HepG2 (cell line): ENCODE data around the gene PPM1G. TPM values are rescaled to one million over a fixed set of nuclear protein-coding genes. Genes with fewer than 3 reads are reported as not detected.

Experiments used
- ATRX ChIP-seq: sonication (generic); formaldehyde crosslinking; IDR thresholded peaks from 2 replicates; pipeline ENCODE4 v1.4.0; 2020; ENCODE audit warnings: missing genetic modification reagents, borderline replicate concordance
- CHD2 ChIP-seq: IDR thresholded peaks from 2 replicates; pipeline ENCODE4 v1.6.1; 2011; ENCODE audit warnings: low read depth, low read length, improper control_type of control experiment
- DBP ChIP-seq: sonication (generic); formaldehyde crosslinking; IDR thresholded peaks from 2 replicates; pipeline ENCODE4 v1.4.0; 2020; ENCODE audit warnings: missing genetic modification reagents; ENCODE audit errors: not compliant biosample characterization
- DNMT3B ChIP-seq: conservative IDR thresholded peaks from 2 replicates; pipeline ENCODE4 v1.6.1; 2016; ENCODE audit warnings: missing biosample characterization, control low read depth
- ETV5 ChIP-seq: IDR thresholded peaks from 2 replicates; pipeline ENCODE4 v1.6.1; 2018; ENCODE audit warnings: missing biosample characterization, missing genetic modification reagents, inconsistent platforms, borderline replicate concordance
- GATA4 ChIP-seq: sonication (generic); IDR thresholded peaks from 2 replicates; pipeline ENCODE4 v1.6.1; 2016; ENCODE audit warnings: antibody characterized with exemption, low read depth, borderline replicate concordance
- HMGXB4 ChIP-seq, 2 experiments: sonication (generic) in 1 of 2; formaldehyde crosslinking in 1 of 2; IDR thresholded peaks; 2 replicates each; pipeline versions ENCODE4 v1.4.0 to v1.6.1; 2018 to 2020; ENCODE audit warnings: missing genetic modification reagents in 2 of 2, borderline replicate concordance in 1 of 2, low read depth in 1 of 2, mild to moderate bottlenecking in 1 of 2, missing biosample characterization in 1 of 2
- HNF4G ChIP-seq, 2 experiments: sonication (generic) in 1 of 2; formaldehyde crosslinking in 1 of 2; IDR thresholded peaks; 2 replicates each; pipeline versions ENCODE4 v1.4.0 to v1.6.1; 2011 to 2020; ENCODE audit warnings: borderline replicate concordance in 2 of 2, low read depth in 2 of 2, mild to moderate bottlenecking in 2 of 2, low read length in 1 of 2, missing genetic modification reagents in 1 of 2, moderate library complexity in 1 of 2
- HNRNPUL1 ChIP-seq: fragments of 200-400 bp; formaldehyde crosslinking; IDR thresholded peaks from 2 replicates; pipeline ENCODE4 v1.6.1; 2017; ENCODE audit warnings: low read depth, mild to moderate bottlenecking, low read length, moderate library complexity
- MAF1 ChIP-seq: sonication (generic); formaldehyde crosslinking; IDR thresholded peaks from 2 replicates; pipeline ENCODE4 v1.5.0; 2020; ENCODE audit warnings: missing genetic modification reagents, borderline replicate concordance
- MLLT10 ChIP-seq: sonication (generic); formaldehyde crosslinking; IDR thresholded peaks from 2 replicates; pipeline ENCODE4 v1.4.0; 2020; ENCODE audit warnings: missing genetic modification reagents
- NR2F2 ChIP-seq: IDR thresholded peaks from 2 replicates; pipeline ENCODE4 v1.6.1; 2012; ENCODE audit warnings: low read depth, inconsistent platforms, borderline replicate concordance
- RAD51 ChIP-seq: fragments of 450-650 bp; IDR thresholded peaks from 2 replicates; pipeline ENCODE4 v1.6.1; 2016; ENCODE audit warnings: borderline replicate concordance
- RFXAP ChIP-seq: sonication (generic); formaldehyde crosslinking; IDR thresholded peaks from 2 replicates; pipeline ENCODE4 v1.4.0; 2020; ENCODE audit warnings: missing genetic modification reagents, borderline replicate concordance
- RXRB ChIP-seq: IDR thresholded peaks from 2 replicates; pipeline ENCODE4 v1.6.1; 2016; ENCODE audit warnings: borderline replicate concordance, missing genetic modification reagents, missing compliant biosample characterization
- SRSF4 ChIP-seq: fragments of 200-400 bp; formaldehyde crosslinking; IDR thresholded peaks from one replicate; pipeline ENCODE4 v1.6.1; 2018; ENCODE audit warnings: mild to moderate bottlenecking, low read depth, low read length, moderate library complexity; ENCODE audit not compliant: poor library complexity, severe bottlenecking
- TEAD3 ChIP-seq: optimal IDR thresholded peaks from 2 replicates; pipeline ENCODE3; 2016; ENCODE audit warnings: borderline replicate concordance
- ZBTB21 ChIP-seq: sonication (generic); formaldehyde crosslinking; IDR thresholded peaks from 2 replicates; pipeline ENCODE4 v1.4.0; 2020; ENCODE audit warnings: missing genetic modification reagents
- ZBTB37 ChIP-seq: sonication (generic); formaldehyde crosslinking; IDR thresholded peaks from 2 replicates; pipeline ENCODE4 v1.4.0; 2020; ENCODE audit warnings: mild to moderate bottlenecking, missing genetic modification reagents
- ZFP36L2 ChIP-seq: sonication (generic); formaldehyde crosslinking; IDR thresholded peaks from 2 replicates; pipeline ENCODE4 v1.4.0; 2020; ENCODE audit warnings: missing genetic modification reagents
- ZMAT3 ChIP-seq: sonication (generic); formaldehyde crosslinking; conservative IDR thresholded peaks from 2 replicates; pipeline ENCODE4 v1.7.0; 2021; ENCODE audit warnings: missing genetic modification reagents
- ZNF136 ChIP-seq: sonication (generic); formaldehyde crosslinking; IDR thresholded peaks from 2 replicates; pipeline ENCODE4 v1.8.1; 2022; ENCODE audit warnings: low read depth, mild to moderate bottlenecking, moderate library complexity, missing genetic modification reagents
- ZNF546 ChIP-seq: sonication (generic); formaldehyde crosslinking; conservative IDR thresholded peaks from 2 replicates; pipeline ENCODE4 v1.8.1; 2023; ENCODE audit warnings: mild to moderate bottlenecking, missing genetic modification reagents
- polyA plus RNA-seq, 8 experiments: library from polyadenylated mRNA; depleted of rRNA in 3 of 8; stranded (reverse) in 7 of 8; unstranded in 1 of 8; fragments of >200 nt; fragmentation: Illumina TruSeq in 4 of 8; extraction: Trizol in 4 of 8; gene quantifications; 2 replicates each; pipeline versions ENCODE4 v1.2.1 to v1.2.3, GENCODE V29; 2011 to 2016; ENCODE audit warnings: low read depth in 4 of 8, missing spikeins in 1 of 8, mixed read lengths in 1 of 8; ENCODE audit not compliant: insufficient read depth in 1 of 8
- total RNA-seq, 5 experiments: library from RNA; depleted of rRNA; stranded (reverse); fragments of >200 nt; fragmentation: Illumina TruSeq; extraction: Trizol; gene quantifications; 2 replicates each; pipeline ENCODE4 v1.2.3, GENCODE V29; 2016; ENCODE audit warnings: low read depth in 1 of 5
- TF ChIP-seq, protein P1 (sequence below): sonication (generic); formaldehyde crosslinking; IDR thresholded peaks from 2 replicates; pipeline ENCODE4 v1.4.0; 2020; ENCODE audit warnings: missing genetic modification reagents

The PPM1G gene
- total and polyA plus RNA-seq, 2 of the 13 experiments (the other 11 are each of a cell fraction or from before 2014, with no cell fraction given): 58.2 to 213 TPM

DNA sequence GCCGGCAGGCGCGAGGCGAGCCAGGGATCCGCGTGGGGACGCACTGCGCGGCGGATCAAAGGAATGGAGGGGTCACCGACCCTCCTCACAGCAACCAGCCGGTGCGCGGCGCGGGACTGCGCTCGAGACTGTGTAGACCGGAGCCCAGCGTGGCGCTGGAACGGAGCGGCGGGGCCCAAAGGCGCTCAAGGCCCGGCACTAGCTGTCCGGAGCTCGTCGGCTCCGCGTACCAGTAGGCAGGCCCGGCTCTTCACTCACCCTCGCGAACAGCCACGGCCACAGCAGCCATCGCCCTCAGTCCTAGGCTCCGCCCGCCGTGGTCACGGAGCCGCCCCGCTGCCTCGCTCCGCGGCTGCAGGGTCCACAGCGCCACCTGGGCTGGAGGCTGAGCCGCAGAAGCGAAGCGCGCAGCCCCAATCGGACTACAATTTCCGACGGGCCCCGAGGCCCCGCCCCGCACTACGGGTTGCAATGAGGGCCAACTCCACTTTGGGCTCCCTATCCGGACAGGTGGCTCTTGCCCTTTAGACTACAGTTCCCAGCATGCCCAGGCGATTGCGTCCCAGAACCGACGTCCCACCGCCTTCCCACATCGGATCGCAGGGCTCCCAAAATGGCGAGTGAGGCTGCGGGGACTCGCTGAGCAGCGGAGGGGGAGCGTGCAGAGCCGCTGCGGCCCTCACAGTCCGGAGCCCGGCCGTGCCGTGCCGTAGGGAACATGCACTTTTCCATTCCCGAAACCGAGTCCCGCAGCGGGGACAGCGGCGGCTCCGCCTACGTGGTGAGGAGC, 39.2 kb downstream of the PPM1G start, which contains the start of the genes EIF2B4 and SNX17 (continued):
- TF ChIP-seq ZMAT3 (CRISPR knock-in tag): peak; percentile 97
- peak; percentile 97 for TF ChIP-seq RFXAP (CRISPR knock-in tag)
- no peak for TF ChIP-seq MLLT10 (CRISPR knock-in tag)
- peak; percentile 82; the same call in 1 of the 2 replicates for TF ChIP-seq DNMT3B (CRISPR knock-in tag)
- no peak for TF ChIP-seq ZBTB37 (CRISPR knock-in tag)
- peak; percentile 85 for TF ChIP-seq RXRB (CRISPR knock-in tag)
- no peak for TF ChIP-seq ATRX (CRISPR knock-in tag)
- TF ChIP-seq TEAD3 (CRISPR knock-in tag): peak; percentile 87
- TF ChIP-seq DBP (CRISPR knock-in tag): peak; percentile 43
- no peak for TF ChIP-seq RAD51
- peak; percentile 94; the same call in 1 of the 2 replicates for TF ChIP-seq HNRNPUL1
- peak; percentile 31; the same call in 1 of the 2 replicates for TF ChIP-seq ZFP36L2 (CRISPR knock-in tag)
- TF ChIP-seq, protein P1, sequence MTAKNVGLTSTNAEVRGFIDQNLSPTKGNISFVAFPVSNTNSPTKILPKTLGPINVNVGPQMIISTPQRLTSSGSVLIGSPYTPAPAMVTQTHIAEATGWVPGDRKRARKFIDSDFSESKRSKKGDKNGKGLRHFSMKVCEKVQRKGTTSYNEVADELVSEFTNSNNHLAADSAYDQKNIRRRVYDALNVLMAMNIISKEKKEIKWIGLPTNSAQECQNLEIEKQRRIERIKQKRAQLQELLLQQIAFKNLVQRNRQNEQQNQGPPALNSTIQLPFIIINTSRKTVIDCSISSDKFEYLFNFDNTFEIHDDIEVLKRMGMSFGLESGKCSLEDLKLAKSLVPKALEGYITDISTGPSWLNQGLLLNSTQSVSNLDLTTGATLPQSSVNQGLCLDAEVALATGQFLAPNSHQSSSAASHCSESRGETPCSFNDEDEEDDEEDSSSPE (CRISPR knock-in tag): peak; percentile 87
- peak; percentile 38; the same call in 1 of the 2 replicates for TF ChIP-seq HNF4G (IDR thresholded peaks at IDR 0.05; ENCODE audit: borderline replicate concordance, low read depth, low read length)
- peak; percentile 69 for TF ChIP-seq HNF4G (CRISPR knock-in tag; IDR thresholded peaks at IDR 0.05; ENCODE audit: borderline replicate concordance, low read depth)
- peak; percentile 78; the same call in 1 of the 2 replicates for TF ChIP-seq ZNF546 (CRISPR knock-in tag)
- peak; percentile 56; the same call in 1 of the 2 replicates for TF ChIP-seq CHD2
- peak; percentile 77 for TF ChIP-seq ETV5
- peak; percentile 50 for TF ChIP-seq ZBTB21 (CRISPR knock-in tag)
- TF ChIP-seq SRSF4: no peak
- peak; percentile 61; the same call in 1 of the 2 replicates for TF ChIP-seq NR2F2
- TF ChIP-seq ZNF136 (CRISPR knock-in tag): peak; percentile 98
- TF ChIP-seq MAF1 (CRISPR knock-in tag): peak; percentile 98
- peak; percentile 99 to 100 for TF ChIP-seq HMGXB4 (CRISPR knock-in tag; IDR thresholded peaks at IDR 0.05; ENCODE audit: borderline replicate concordance in 1 of 2, low read depth in 1 of 2)
- TF ChIP-seq GATA4: no peak
